GM10248 (cell line): ENCODE data around the gene CRYGN.

Experiments
- CTCF ChIA-PET: fragments of 300-600 bp; sonication (Branson Sonifier 250); formaldehyde crosslinking; extraction: SDS; loops from one replicate; lab custom pipeline; 2021; ENCODE audit warnings: antibody characterized with exemption; lab: Yijun Ruan, JAX
- POLR2A ChIA-PET: fragments of 350-650 bp; sonication (Branson Sonifier 250); formaldehyde crosslinking; extraction: SDS; loops from one replicate; lab custom pipeline; 2020; ENCODE audit warnings: antibody characterized with exemption; lab: Yijun Ruan, JAX
- DNase-seq: peaks from one replicate; pipeline ENCODE4 v3.0.0; 2012; ENCODE audit errors: extremely low spot score
- CTCF ChIP-seq: IDR thresholded peaks from 2 replicates; pipeline ENCODE4 v1.5.1; 2012; ENCODE audit warnings: mild to moderate bottlenecking, low read depth; ENCODE audit errors: extremely low read depth, missing control alignments, control extremely low read depth

CRYGN gene

GRCh38 chr7:151428378-151429236 lies 11.3 kb downstream of the CRYGN start:
- CTCF ChIA-PET, result no interaction called here
- TF ChIP-seq CTCF, result no peak

DNA sequence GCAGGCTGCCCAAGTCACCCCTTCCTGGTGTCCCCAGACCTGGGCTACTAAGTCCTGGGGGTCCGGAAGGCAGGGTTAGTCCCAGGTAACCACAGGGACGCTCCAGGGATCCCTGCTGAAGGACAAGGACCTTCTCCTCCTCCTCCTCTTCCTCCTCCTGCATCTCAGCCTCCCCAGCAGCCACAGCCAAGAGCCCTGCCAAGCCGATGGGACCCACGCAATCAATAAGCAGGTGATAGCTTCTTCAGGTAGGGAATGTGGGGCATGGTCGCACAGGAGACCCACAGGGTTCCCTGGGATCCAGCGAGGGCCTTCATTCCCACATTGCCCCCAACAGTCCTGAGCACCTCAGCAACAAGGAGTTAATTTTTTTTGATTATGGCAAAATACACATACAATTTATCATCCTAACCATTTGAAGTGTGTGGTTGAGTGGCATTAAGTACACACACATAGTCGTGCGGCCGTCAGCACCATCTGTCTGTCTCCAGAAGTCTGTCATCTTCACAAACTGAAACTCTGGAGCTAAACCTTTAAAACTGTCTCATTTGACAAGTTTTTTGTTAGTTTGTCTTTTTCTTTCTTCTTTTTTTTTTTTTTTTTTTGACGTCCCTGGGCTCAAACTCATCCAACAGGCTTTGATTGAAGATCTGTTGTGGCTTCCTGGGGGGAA lies 12.1 kb downstream of the CRYGN start:
- DNase-seq, result no peak
- TF ChIP-seq CTCF, result no peak
- CTCF ChIA-PET, result no interaction called here
- POLR2A ChIA-PET, result no interaction called here

More at GRCh38 chr7:151428378-151429236, 11.3 kb downstream of the CRYGN start:
- no peak for DNase-seq
- POLR2A ChIA-PET, result no interaction called here

DNA sequence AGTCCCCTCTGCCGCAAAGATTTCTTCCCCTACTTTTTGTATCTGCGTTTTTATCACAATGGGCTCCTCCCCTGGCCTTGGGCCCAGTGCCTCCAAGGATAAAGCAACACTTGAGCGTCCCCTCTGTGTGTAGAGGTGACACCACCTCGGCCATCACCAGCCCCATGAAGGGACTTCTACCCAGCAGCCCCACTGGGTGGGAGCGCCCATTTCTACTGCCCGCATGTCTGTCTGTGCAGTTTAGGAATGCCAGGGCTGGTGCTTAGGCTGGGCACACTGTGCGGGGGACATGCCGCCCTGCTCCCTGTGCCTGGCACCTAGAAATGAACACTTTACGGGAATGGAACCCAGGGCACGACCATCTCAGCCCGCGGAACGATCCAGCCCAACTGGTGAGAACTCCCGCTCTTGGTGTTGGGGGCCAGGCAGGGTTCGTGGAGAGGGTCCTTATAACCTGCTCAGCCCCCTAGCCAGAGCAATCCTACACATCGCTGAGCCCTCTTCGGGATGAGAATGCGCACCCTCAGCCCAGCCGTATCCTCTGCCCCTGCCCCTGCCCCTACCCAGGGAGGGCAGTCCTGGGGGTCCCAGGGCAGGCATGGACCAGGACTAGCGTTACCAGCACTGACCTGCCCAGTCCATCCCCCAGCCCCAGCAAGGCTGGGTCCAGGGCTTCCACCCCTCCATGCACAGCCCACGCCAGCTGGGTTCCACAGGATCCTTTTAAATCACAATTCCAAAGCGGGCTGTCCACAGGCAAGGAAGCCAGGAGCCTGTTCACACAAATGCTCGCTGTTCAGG lies 12.8 kb downstream of the CRYGN start:
- CTCF ChIA-PET, result no interaction called here
- TF ChIP-seq CTCF, result no peak
- POLR2A ChIA-PET, result no interaction called here
- no peak for DNase-seq

GRCh38 chr7:151426441-151426903 lies 13.5 kb downstream of the CRYGN start:
- POLR2A ChIA-PET, result no interaction called here
- CTCF ChIA-PET, result no interaction called here
- no peak for TF ChIP-seq CTCF
- no peak for DNase-seq

DNA sequence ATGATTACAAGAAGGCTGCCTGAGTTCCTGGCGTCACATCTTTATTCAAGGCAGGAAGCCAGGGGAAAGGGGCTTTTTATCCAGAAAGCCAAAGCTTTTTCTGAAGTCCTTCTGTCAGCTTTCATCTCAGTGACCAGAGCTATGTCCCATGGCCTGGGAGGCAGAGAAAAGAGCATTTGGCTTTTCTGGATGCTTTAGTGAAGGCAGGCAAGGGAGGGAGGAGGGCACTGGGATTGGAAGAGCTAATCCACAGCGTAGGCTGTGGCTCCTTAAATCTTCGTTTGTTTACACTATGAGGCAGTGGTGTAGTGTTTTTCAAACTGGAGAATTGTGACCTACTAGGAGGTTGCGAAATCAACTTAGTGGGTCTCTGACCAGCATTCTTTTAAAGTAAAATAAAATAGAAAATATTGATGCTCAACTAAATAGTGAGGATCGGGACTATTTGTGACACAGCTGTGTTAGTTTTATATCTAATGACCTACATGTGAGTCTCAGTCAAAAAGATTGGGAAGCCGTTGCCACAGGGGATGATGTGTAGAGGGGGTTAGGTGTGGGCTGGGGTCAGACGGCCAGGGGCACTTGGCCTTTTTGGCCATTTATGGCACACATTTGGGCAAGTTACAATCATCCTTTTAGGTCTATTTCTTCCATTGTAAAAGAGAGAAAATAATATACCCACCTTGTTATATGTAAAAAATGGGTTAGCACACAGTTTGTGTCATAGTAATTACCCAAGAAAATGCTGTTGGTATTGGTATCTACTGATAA lies 14.1 kb downstream of the CRYGN start:
- DNase-seq, result no peak
- TF ChIP-seq CTCF, result no peak
- POLR2A ChIA-PET, result no interaction called here
- CTCF ChIA-PET, result no interaction called here
